ENCODE results near the gene RYR2. TPM values are rescaled to one million over a fixed set of nuclear protein-coding genes. Genes with fewer than 3 reads are reported as not detected.
A peak's percentile ranks its signal among the peaks of the same experiment; 100 is the strongest.

RYR2 gene
- total and polyA plus RNA-seq, 2 of the 8 experiments (the other 6 are each of a cell fraction or from before 2014, with no cell fraction given), result 1.3 to 4.4 TPM

GRCh38 chr1:237012788-237013383, 29.1 kb upstream of the RYR2 start:
- H3K23ac ChIP-seq (ENCODE audit: insufficient read length), result no peak overlapping the region
- no peak overlapping the region for H3K18ac ChIP-seq (ENCODE audit: extremely low read depth, low read length)
- peak overlapping the region; percentile 80; the same call in 1 of the 2 replicates for H2BK12ac ChIP-seq (ENCODE audit: low read depth, low read length)
- H3K79me2 ChIP-seq (ENCODE audit: control insufficient read depth in 1 of 2, insufficient read depth in 2 of 2, low read length in 2 of 2), result no peaks in the 10 kb centered on the region
- H4K20me1 ChIP-seq (replicated peaks in 1 of 2; ENCODE audit: control insufficient read depth in 1 of 2, insufficient read depth in 2 of 2, low read length in 2 of 2), result no peaks in the 10 kb centered on the region
- 0 out of 2 replicates have a peak, but pooled peaks cover 2% of the 10 kb centered on the region for H3K23me2 ChIP-seq (ENCODE audit: low read depth, low read length)
- CTCF ChIA-PET (ENCODE audit: partially characterized antibody), result no interaction called here
- H2AK5ac ChIP-seq (ENCODE audit: low read depth, low read length), result peak overlapping the region; percentile 47; the same call in 1 of the 2 replicates
- H3K56ac ChIP-seq (replicated peaks; ENCODE audit: insufficient read length, low read depth, low read length), result no peak overlapping the region
- 87% methylated on average over 15 of the region's 15 CpGs; no CpG with 5 or more reads in 1 of the 2 experiments for WGBS, 2 experiments (ENCODE audit: extremely low coverage in 1 of 2, insufficient coverage in 1 of 2, insufficient read length in 1 of 2, insufficient replicate concordance in 2 of 2, low coverage in 1 of 2, low lambda C conversion rate in 2 of 2, missing lambda C conversion rate in 1 of 2)
- H2BK120ac ChIP-seq (replicated peaks; ENCODE audit: low read depth, low read length), result no peak overlapping the region
- H4K91ac ChIP-seq (replicated peaks; ENCODE audit: insufficient read length, low read length), result no peak overlapping the region
- POLR2A ChIA-PET (ENCODE audit: partially characterized antibody), result no interaction called here
- no peaks in the 10 kb centered on the region for H3K27me3 ChIP-seq (replicated peaks in 1 of 4; ENCODE audit: control insufficient read depth in 3 of 4, extremely low read depth in 1 of 4, insufficient read depth in 3 of 4, low read length in 3 of 4)
- no peak overlapping the region for H3K14ac ChIP-seq (ENCODE audit: insufficient read length)
- 0 out of 2 replicates have a peak overlapping the region, but pooled peaks have one; percentile 44 for H2BK20ac ChIP-seq (ENCODE audit: low read length)
- DNase-seq (ENCODE audit: low read depth in 1 of 2, low spot score in 2 of 2), result no peak
- H3K27ac ChIP-seq (ENCODE audit: low read depth, low read length), result no peak overlapping the region
- no peak for TF ChIP-seq ZNF274 (IDR thresholded peaks at IDR 0.05; ENCODE audit: borderline replicate concordance, extremely low read depth, low read length)
- no peak for TF ChIP-seq EZH2 (IDR thresholded peaks at IDR 0.05; ENCODE audit: low read depth, low read length, severe bottlenecking)
- no peaks in the 10 kb centered on the region; a peak in 1 of 4 replicates for H3K9me3 ChIP-seq (ENCODE audit: insufficient read depth in 2 of 2, low read depth in 1 of 2, low read length in 1 of 2)
- FAIRE-seq, result no peak
- H3K4me1 ChIP-seq (replicated peaks in 1 of 4; ENCODE audit: control insufficient read depth in 3 of 4, insufficient read depth in 4 of 4, low read length in 3 of 4), result peaks cover 3 to 22% (median 8%) of the 10 kb centered on the region in 4 experiments
- H3K79me1 ChIP-seq (ENCODE audit: low read depth, low read length), result no peaks in the 10 kb centered on the region
- H3K4me3 ChIP-seq (ENCODE audit: extremely low read depth in 1 of 4, insufficient read depth in 2 of 4, low read depth in 3 of 4, low read length in 4 of 4), result no peak overlapping the region
- no peak overlapping the region for H2BK15ac ChIP-seq (ENCODE audit: low read length)
- H4K5ac ChIP-seq (ENCODE audit: insufficient read length, low read depth, low read length), result no peak overlapping the region
- no peaks in the 10 kb centered on the region for H3K36me3 ChIP-seq (ENCODE audit: control insufficient read depth in 2 of 4, insufficient read depth in 4 of 4, low read length in 3 of 4)
- H3K4me2 ChIP-seq (ENCODE audit: insufficient read depth in 1 of 2, low read depth in 2 of 2, low read length in 2 of 2), result no peak overlapping the region
- no peak overlapping the region for H3K4ac ChIP-seq (replicated peaks; ENCODE audit: insufficient read length, low read depth, low read length)
- H4K8ac ChIP-seq (ENCODE audit: extremely low read depth, insufficient read depth, low read length), result no peak overlapping the region
- H3K9ac ChIP-seq (replicated peaks in 1 of 4; ENCODE audit: extremely low read depth in 1 of 4, low read depth in 3 of 4, low read length in 3 of 4), result no peak overlapping the region
- no peak overlapping the region for H2AFZ ChIP-seq (ENCODE audit: low read length)
- no peak overlapping the region for H2BK5ac ChIP-seq (ENCODE audit: low read depth, low read length)
